ENCODE data around the gene LIFR. TPM values are rescaled to one million over a fixed set of nuclear protein-coding genes. Genes with fewer than 3 reads are reported as not detected.

LIFR gene, protein sequence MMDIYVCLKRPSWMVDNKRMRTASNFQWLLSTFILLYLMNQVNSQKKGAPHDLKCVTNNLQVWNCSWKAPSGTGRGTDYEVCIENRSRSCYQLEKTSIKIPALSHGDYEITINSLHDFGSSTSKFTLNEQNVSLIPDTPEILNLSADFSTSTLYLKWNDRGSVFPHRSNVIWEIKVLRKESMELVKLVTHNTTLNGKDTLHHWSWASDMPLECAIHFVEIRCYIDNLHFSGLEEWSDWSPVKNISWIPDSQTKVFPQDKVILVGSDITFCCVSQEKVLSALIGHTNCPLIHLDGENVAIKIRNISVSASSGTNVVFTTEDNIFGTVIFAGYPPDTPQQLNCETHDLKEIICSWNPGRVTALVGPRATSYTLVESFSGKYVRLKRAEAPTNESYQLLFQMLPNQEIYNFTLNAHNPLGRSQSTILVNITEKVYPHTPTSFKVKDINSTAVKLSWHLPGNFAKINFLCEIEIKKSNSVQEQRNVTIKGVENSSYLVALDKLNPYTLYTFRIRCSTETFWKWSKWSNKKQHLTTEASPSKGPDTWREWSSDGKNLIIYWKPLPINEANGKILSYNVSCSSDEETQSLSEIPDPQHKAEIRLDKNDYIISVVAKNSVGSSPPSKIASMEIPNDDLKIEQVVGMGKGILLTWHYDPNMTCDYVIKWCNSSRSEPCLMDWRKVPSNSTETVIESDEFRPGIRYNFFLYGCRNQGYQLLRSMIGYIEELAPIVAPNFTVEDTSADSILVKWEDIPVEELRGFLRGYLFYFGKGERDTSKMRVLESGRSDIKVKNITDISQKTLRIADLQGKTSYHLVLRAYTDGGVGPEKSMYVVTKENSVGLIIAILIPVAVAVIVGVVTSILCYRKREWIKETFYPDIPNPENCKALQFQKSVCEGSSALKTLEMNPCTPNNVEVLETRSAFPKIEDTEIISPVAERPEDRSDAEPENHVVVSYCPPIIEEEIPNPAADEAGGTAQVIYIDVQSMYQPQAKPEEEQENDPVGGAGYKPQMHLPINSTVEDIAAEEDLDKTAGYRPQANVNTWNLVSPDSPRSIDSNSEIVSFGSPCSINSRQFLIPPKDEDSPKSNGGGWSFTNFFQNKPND
- total RNA-seq, result 10 to 100 TPM; 52.6 to 76.2 TPM
- 100 to 1,000 TPM; 189 to 218 (median 200) TPM for polyA plus RNA-seq (ENCODE audit: insufficient read length in 6 of 6)
- long read RNA-seq, donor 1, full-length matches to known transcripts, result 15 of 57 reads
- long read RNA-seq, donor 1, partial matches to known transcripts, result 42 of 57 reads
- long read RNA-seq, donor 1, other reads (novel, unspliced or antisense), result 0 of 57 reads
- long read RNA-seq, donor 2, full-length matches to known transcripts, result 15 of 39 reads
- long read RNA-seq, donor 2, partial matches to known transcripts, result 24 of 39 reads
- long read RNA-seq, donor 2, other reads (novel, unspliced or antisense), result 0 of 39 reads
- long read RNA-seq, donor 3, full-length matches to known transcripts, result 10 of 10 reads
- long read RNA-seq, donor 3, partial matches to known transcripts, result 0 of 10 reads
- long read RNA-seq, donor 3, other reads (novel, unspliced or antisense), result 0 of 10 reads
- long read RNA-seq, donor 4, result 0 reads
- long read RNA-seq, donor 5, full-length matches to known transcripts, result 5 of 17 reads
- long read RNA-seq, donor 5, partial matches to known transcripts, result 12 of 17 reads
- long read RNA-seq, donor 5, other reads (novel, unspliced or antisense), result 0 of 17 reads
- long read RNA-seq, donor 6, full-length matches to known transcripts, result 11 of 16 reads
- long read RNA-seq, donor 6, partial matches to known transcripts, result 5 of 16 reads
- long read RNA-seq, donor 6, other reads (novel, unspliced or antisense), result 0 of 16 reads
- long read RNA-seq, donor 7, full-length matches to known transcripts, result 1 of 1 reads
- long read RNA-seq, donor 7, partial matches to known transcripts, result 0 of 1 reads
- long read RNA-seq, donor 7, other reads (novel, unspliced or antisense), result 0 of 1 reads
- long read RNA-seq, donor 8, full-length matches to known transcripts, result 10 of 25 reads
- long read RNA-seq, donor 8, partial matches to known transcripts, result 15 of 25 reads
- long read RNA-seq, donor 8, other reads (novel, unspliced or antisense), result 0 of 25 reads
- long read RNA-seq, donor 9, result 0 reads
- long read RNA-seq, donor 10, result 0 reads
- long read RNA-seq, donor 11, full-length matches to known transcripts, result 3 of 13 reads
- long read RNA-seq, donor 11, partial matches to known transcripts, result 10 of 13 reads
- long read RNA-seq, donor 11, other reads (novel, unspliced or antisense), result 0 of 13 reads
- long read RNA-seq, donor 12, full-length matches to known transcripts, result 5 of 13 reads
- long read RNA-seq, donor 12, partial matches to known transcripts, result 8 of 13 reads
- long read RNA-seq, donor 12, other reads (novel, unspliced or antisense), result 0 of 13 reads

GRCh38 chr5:38556599-38557307 is at the start of gene LIFR:
TSS of gene LIFR (minus strand) at chr5:38556646. CDS start at chr5:38530647, 25,999 bp downstream.
- DNase-seq (peak; percentile 76 to 90 (median 86)), ATAC-seq (peak; percentile 84)
- peaks cover 6 to 26% of the 10 kb centered on the region in 2 donors for H3K4me1 ChIP-seq
- H3K27me3 ChIP-seq, result peaks cover 0 to 56% of the 10 kb centered on the region in 2 donors
- H3K27ac ChIP-seq, result peak within 1 kb of the TSS; percentile 91 to 96
- no peaks in the 10 kb centered on the region for H3K9me3 ChIP-seq
- no peak for TF ChIP-seq CTCF (IDR thresholded peaks at IDR 0.05)
- H3K4me3 ChIP-seq, result peak within 1 kb of the TSS; percentile 58 to 62
- intact Hi-C loops (cut with DNase I), result no loop called here
- H3K36me3 ChIP-seq, result no peaks in the 10 kb centered on the region

GRCh38 chr5:38605610-38606009 is 49.2 kb upstream of the LIFR start:
- intact Hi-C loops (cut with DNase I), result no loop called here
- Histone ChIP-seq H3K27me3 (no peaks in the 10 kb centered on the region), H3K4me3 (no peak overlapping the region), H3K4me1 (peaks cover 11% of the 10 kb centered on the region in 2 donors), H3K36me3 (no peaks in the 10 kb centered on the region), H3K27ac (no peak overlapping the region), H3K9me3 (no peaks in the 10 kb centered on the region)
- ATAC-seq (no peak), DNase-seq (no peak)
- no peak for TF ChIP-seq CTCF (IDR thresholded peaks at IDR 0.05)

- Histone ChIP-seq H3K4me1 (peaks cover 6 to 27% of the 10 kb centered on the region in 2 donors), H3K36me3 (no peaks in the 10 kb centered on the region), H3K27ac (no peak overlapping the region), H3K4me3 (no peak overlapping the region), H3K27me3 (no peaks in the 10 kb centered on the region), H3K9me3 (no peaks in the 10 kb centered on the region)
- ATAC-seq (no peak), DNase-seq (no peak)
- intact Hi-C loops (cut with DNase I), result no loop called here
- no peak for TF ChIP-seq CTCF (IDR thresholded peaks at IDR 0.05)
These were observed 47.2 kb upstream of the LIFR start for GRCh38 chr5:38603691-38604090.

Measured in left lung (tissue), 14 donors.